Panc1 (cell line): Measurements from ENCODE around the gene RNF212. TPM values are rescaled to one million over a fixed set of nuclear protein-coding genes. Genes with fewer than 3 reads are reported as not detected.

Source experiments
- ATAC-seq: fragments of 200-7000 bp; cut with Tn5 transposase; 2 replicates; pipeline ENCODE4 v1.9.1; 2020; ENCODE audit warnings: mild to moderate bottlenecking, moderate library complexity
- BruUV-seq: library from RNA; stranded (reverse); fragments of 400-500 nt; replicated peaks from 2 replicates; lab custom pipeline; 2021; lab: Mats Ljungman, UMichigan
- CTCF ChIA-PET: fragments of 300-600 bp; sonication (Branson Sonifier 250); formaldehyde crosslinking; loops from one replicate; lab custom pipeline; 2022; ENCODE audit warnings: antibody characterized with exemption; lab: Charles Lee
- POLR2A ChIA-PET: fragments of 300-600 bp; sonication (Branson Sonifier 250); formaldehyde crosslinking; loops from one replicate; lab custom pipeline; 2022; ENCODE audit warnings: antibody characterized with exemption; lab: Charles Lee
- DNase-seq: peaks from one replicate; pipeline ENCODE4 v3.0.0-alpha.2; 2010; ENCODE audit warnings: low read depth, low spot score
- H3K27ac ChIP-seq: 2 replicates; pipeline ENCODE4 v1.5.1; 2011; ENCODE audit warnings: mild to moderate bottlenecking, low read length, inconsistent platforms
- H3K27me3 ChIP-seq: fragments of 200-500 bp; sonication (Bioruptor generic); 2 replicates; pipeline ENCODE4 v1.6.0; 2014; ENCODE audit warnings: low read length, inconsistent platforms; ENCODE audit not compliant: control insufficient read depth, insufficient read depth
- H3K36me3 ChIP-seq: fragments of 200-500 bp; sonication (Bioruptor generic); 2 replicates; pipeline ENCODE4 v1.5.1; 2014; ENCODE audit warnings: inconsistent platforms, mild to moderate bottlenecking, low read length, moderate library complexity; ENCODE audit not compliant: control insufficient read depth, insufficient read depth
- H3K4me1 ChIP-seq: 2 replicates; pipeline ENCODE4 v1.5.1; 2011; ENCODE audit warnings: inconsistent platforms, mild to moderate bottlenecking, low read length, moderate library complexity; ENCODE audit not compliant: control insufficient read depth, insufficient read depth
- H3K4me3 ChIP-seq, 2 experiments: 2 replicates each; pipeline ENCODE4 v1.5.1; 2011 to 2012; ENCODE audit warnings: low read depth in 2 of 2, low read length in 2 of 2, mild to moderate bottlenecking in 2 of 2, inconsistent platforms in 1 of 2, moderate library complexity in 1 of 2
- H3K9me3 ChIP-seq: fragments of 200-500 bp; sonication (Bioruptor generic); 2 replicates; pipeline ENCODE4 v1.5.1; 2014; ENCODE audit warnings: low read depth, mild to moderate bottlenecking, inconsistent platforms, low read length, moderate library complexity; ENCODE audit not compliant: control insufficient read depth, insufficient read depth
- POLR2AphosphoS5 ChIP-seq: IDR thresholded peaks from 2 replicates; pipeline ENCODE4 v1.6.1; 2012; ENCODE audit warnings: mild to moderate bottlenecking, low read depth, low read length, moderate library complexity
- SIN3A ChIP-seq: IDR thresholded peaks from 2 replicates; pipeline ENCODE4 v1.6.1; 2012; ENCODE audit warnings: low read depth, mild to moderate bottlenecking, low read length, moderate library complexity, borderline replicate concordance; ENCODE audit not compliant: insufficient read depth
- TCF7L2 ChIP-seq: IDR thresholded peaks from 2 replicates; pipeline ENCODE4 v1.6.1; 2011; ENCODE audit warnings: mild to moderate bottlenecking, low read depth, low read length, inconsistent platforms
- in situ Hi-C: cut with HindIII; loops from 2 replicates; pipeline ENCODE4 v1.10.0; 2016; ENCODE audit warnings: low sequenced_read_pairs, low pct_unique_long_range_greater_than_20kb
- intact Hi-C: fragments of 100-400 bp; cut with micrococcal nuclease; formaldehyde crosslinking; loops from one replicate; pipeline ENCODE4 v1.10.0; 2022; ENCODE audit not compliant: unreplicated experiment
- total RNA-seq: library from RNA; stranded (reverse); gene quantifications from one replicate; pipeline ENCODE4 v1.2.1, GENCODE V29; 2021; ENCODE audit not compliant: unreplicated experiment
- TF ChIP-seq, protein P1 (sequence below): fragments of 450-650 bp; IDR thresholded peaks from 2 replicates; pipeline ENCODE4 v1.5.1; 2017; ENCODE audit warnings: mild to moderate bottlenecking
- TF ChIP-seq, protein P2 (sequence below), 2 experiments: IDR thresholded peaks; 2 replicates each; pipeline ENCODE4 v1.6.1; 2011 to 2012; ENCODE audit warnings: low read depth in 2 of 2, control low read depth in 1 of 2, low read length in 1 of 2, mild to moderate bottlenecking in 1 of 2, moderate library complexity in 1 of 2; ENCODE audit not compliant: insufficient read depth in 1 of 2

The RNF212 gene
- total RNA-seq, 1 experiment from 2014 or later, result not detected

DNA sequence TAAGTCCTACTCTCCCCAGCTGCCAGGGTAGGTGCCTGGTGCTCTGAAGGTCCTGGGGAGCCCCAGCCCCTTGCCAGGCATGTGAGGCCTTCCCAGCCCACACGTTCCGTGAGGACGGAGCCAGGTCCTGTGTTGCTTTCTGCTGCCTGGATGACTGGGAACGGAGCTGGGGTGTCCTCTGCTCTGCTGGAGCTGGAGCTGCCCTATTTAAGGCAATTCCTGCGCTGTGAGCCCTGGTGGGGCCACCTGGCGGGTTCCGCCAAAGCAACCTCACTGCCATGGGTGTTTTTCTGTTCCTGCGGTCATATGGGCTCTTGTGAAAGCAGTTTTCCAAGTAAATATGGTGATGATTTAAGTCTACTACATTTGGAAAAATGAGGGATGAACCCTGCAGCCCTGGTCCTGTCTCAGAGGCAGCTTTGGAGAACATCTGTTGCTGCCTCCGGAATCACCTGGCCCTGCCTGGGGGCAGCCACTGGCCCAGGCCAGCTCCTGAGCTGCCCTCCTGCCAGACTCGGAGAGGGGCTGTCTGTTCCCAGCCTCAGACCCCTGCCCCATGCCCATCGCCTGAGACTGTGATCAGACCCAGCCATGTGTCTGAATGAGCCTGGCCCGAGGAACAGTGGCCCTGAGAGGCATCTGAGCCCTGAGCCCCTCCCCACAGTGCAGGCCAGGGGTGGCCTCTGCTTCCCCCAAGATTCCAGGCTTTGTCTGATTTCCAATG is 68.7 kb downstream of the RNF212 start:
- ChIA-PET CTCF (no interaction called here), POLR2A (no interaction called here)
- Histone ChIP-seq H3K27ac (peak overlapping the region; percentile 92), H3K27me3 (no peaks in the 10 kb centered on the region), H3K36me3 (no peaks in the 10 kb centered on the region), H3K9me3 (no peaks in the 10 kb centered on the region), H3K4me1 (peaks cover 55% of the 10 kb centered on the region), H3K4me3 (no peak overlapping the region)
- TF ChIP-seq POLR2AphosphoS5 (no peak), SIN3A (no peak), TCF7L2 (no peak)
- TF ChIP-seq, protein P1, sequence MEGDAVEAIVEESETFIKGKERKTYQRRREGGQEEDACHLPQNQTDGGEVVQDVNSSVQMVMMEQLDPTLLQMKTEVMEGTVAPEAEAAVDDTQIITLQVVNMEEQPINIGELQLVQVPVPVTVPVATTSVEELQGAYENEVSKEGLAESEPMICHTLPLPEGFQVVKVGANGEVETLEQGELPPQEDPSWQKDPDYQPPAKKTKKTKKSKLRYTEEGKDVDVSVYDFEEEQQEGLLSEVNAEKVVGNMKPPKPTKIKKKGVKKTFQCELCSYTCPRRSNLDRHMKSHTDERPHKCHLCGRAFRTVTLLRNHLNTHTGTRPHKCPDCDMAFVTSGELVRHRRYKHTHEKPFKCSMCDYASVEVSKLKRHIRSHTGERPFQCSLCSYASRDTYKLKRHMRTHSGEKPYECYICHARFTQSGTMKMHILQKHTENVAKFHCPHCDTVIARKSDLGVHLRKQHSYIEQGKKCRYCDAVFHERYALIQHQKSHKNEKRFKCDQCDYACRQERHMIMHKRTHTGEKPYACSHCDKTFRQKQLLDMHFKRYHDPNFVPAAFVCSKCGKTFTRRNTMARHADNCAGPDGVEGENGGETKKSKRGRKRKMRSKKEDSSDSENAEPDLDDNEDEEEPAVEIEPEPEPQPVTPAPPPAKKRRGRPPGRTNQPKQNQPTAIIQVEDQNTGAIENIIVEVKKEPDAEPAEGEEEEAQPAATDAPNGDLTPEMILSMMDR, result no peak
- TF ChIP-seq, protein P2, sequence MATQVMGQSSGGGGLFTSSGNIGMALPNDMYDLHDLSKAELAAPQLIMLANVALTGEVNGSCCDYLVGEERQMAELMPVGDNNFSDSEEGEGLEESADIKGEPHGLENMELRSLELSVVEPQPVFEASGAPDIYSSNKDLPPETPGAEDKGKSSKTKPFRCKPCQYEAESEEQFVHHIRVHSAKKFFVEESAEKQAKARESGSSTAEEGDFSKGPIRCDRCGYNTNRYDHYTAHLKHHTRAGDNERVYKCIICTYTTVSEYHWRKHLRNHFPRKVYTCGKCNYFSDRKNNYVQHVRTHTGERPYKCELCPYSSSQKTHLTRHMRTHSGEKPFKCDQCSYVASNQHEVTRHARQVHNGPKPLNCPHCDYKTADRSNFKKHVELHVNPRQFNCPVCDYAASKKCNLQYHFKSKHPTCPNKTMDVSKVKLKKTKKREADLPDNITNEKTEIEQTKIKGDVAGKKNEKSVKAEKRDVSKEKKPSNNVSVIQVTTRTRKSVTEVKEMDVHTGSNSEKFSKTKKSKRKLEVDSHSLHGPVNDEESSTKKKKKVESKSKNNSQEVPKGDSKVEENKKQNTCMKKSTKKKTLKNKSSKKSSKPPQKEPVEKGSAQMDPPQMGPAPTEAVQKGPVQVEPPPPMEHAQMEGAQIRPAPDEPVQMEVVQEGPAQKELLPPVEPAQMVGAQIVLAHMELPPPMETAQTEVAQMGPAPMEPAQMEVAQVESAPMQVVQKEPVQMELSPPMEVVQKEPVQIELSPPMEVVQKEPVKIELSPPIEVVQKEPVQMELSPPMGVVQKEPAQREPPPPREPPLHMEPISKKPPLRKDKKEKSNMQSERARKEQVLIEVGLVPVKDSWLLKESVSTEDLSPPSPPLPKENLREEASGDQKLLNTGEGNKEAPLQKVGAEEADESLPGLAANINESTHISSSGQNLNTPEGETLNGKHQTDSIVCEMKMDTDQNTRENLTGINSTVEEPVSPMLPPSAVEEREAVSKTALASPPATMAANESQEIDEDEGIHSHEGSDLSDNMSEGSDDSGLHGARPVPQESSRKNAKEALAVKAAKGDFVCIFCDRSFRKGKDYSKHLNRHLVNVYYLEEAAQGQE (IDR thresholded peaks at IDR 0.05; ENCODE audit: insufficient read depth in 1 of 2, low read depth in 2 of 2, low read length in 1 of 2), result no peak
- in situ Hi-C loops (no loop called here), intact Hi-C loops (no loop called here)
- no peak for DNase-seq
- BruUV-seq, result no TSS peak
- no peak for ATAC-seq

DNA sequence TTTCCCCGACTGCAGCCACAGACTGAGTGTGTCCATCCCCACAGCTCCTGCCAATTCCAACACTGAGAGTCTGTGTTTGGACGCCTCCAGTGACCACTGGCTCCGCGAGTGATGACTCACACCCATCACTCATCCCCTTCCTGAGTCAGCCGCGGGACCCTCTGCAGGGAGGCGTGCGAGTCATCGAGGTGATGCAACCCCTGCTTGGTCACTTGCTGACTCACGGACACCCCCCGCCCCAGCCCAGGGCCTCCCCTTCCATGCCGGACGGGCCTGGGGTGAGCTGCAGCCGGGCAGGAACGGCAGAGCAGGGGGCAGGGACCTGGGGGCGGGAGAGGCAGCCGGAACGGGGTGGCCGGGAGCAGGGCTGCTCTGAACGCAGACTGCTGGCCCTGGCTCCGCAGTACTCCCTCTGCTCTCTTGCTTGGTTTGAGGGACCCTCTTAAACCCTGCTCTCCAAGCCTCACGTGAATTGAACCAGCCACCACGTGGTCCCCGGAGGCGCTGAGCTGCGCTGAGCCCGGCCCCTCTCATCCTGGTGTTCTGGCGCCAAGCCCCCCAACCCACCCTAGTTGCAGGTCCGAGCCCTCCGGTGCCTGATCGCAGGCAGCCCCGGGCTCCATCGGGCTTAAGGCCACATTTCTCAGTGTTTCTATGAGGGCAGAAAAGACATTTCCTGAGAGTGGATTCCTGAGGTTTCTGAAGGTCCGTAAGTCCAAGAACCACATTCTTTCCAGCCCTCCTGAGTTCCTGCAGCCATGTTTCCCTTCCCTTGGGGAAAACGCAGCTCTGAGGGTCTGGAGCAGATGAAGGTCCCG is 69.5 kb downstream of the RNF212 start:
- BruUV-seq, result no TSS peak
- TF ChIP-seq POLR2AphosphoS5, result peak; percentile 63; the same call in 1 of the 2 replicates
- TF ChIP-seq, protein P2 (IDR thresholded peaks at IDR 0.05; ENCODE audit: insufficient read depth in 1 of 2, low read depth in 2 of 2, low read length in 1 of 2), result no peak
- 0 out of 2 replicates have a peak, but pooled peaks have one; percentile 51 for TF ChIP-seq SIN3A
- no peak for TF ChIP-seq TCF7L2
- TF ChIP-seq, protein P1, result no peak
- POLR2A ChIA-PET, result no interaction called here
- Histone ChIP-seq H3K9me3 (no peaks in the 10 kb centered on the region), H3K4me1 (peaks cover 63% of the 10 kb centered on the region), H3K27me3 (no peaks in the 10 kb centered on the region), H3K4me3 (no peak overlapping the region; a peak in 1 of 4 replicates), H3K27ac (peak overlapping the region; percentile 92), H3K36me3 (no peaks in the 10 kb centered on the region)
- intact Hi-C loops, result no loop called here
- CTCF ChIA-PET, result interaction anchor here (0.5 kb wide), 1 partner anchor 24 kb away, joined by 6 read pairs; no protein-coding TSS in a partner anchor
- in situ Hi-C loops, result no loop called here
- ATAC-seq, result peak; percentile 77
- peak; percentile 80 for DNase-seq
